SK-N-DZ (cell line): ENCODE results near the gene UBE2D2.
"Not testable (repeated sequence)": the region's sequence is repeated elsewhere in the genome, so short reads cannot be mapped to it uniquely, and the experiment has no call there.

Experiments used
- DNase-seq: peaks from one replicate; pipeline ENCODE4 v3.0.0-alpha.2; 2015; ENCODE audit warnings: low spot score

The UBE2D2 gene

DNA sequence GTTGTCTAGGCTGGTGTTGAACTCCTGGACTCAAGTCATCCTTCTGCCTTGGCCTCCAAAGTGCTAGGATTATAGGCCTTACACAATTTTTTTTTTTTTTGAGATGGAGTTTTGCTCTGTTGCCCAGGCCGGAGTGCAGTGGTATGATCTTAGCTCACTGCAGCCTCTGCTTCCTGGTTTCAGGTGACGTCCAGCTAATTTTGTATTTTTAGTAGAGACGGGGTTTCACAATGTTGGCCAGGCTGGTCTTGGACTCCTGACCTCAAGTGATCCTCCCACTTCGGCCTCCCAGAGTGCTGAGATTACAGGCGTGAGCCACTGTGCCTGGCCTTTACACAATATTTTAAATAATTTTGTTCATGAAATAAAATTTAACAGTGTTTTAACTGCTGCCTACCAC lies 21.0 kb downstream of the UBE2D2 start:
- not testable (repeated sequence) for DNase-seq

DNA sequence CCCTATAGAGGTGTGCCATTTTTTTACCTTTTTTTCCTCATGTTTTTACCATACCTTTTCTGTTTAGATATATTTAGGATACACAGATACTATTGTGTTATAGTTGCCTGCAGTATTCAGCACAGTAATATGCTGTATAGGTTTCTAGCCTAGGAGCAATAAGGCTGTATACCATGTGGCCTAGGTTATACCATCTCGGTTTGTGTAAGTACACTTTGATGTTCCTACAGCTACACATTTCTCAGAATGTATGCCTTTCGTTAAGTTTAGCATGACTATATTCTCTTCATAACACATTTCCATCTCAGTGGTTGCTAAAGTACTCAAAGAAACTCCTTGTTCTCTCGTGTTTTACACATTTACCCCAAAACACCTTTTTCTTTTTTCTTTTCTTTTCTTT lies 23.0 kb downstream of the UBE2D2 start:
- DNase-seq = no peak

DNA sequence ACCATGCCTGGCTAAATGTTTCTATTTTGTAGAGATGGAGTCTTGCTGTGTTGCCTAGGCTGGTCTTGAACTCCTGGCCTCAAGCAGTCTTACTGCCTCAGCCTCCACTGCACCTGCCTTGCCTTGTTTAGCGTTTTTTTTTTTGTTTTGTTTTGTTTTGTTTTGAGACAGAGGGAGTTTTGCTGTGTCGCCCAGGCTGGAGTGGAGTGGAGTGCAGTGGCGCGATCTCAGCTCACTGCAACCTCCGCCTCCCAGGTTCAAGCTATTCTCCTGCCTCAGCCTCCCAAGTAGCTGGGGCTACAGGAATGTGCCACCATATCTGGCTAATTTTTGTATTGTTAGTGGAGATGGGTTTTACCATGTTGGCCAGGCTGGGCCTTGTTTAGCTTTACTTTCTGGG lies 27.0 kb downstream of the UBE2D2 start:
- not testable (repeated sequence) for DNase-seq

DNA sequence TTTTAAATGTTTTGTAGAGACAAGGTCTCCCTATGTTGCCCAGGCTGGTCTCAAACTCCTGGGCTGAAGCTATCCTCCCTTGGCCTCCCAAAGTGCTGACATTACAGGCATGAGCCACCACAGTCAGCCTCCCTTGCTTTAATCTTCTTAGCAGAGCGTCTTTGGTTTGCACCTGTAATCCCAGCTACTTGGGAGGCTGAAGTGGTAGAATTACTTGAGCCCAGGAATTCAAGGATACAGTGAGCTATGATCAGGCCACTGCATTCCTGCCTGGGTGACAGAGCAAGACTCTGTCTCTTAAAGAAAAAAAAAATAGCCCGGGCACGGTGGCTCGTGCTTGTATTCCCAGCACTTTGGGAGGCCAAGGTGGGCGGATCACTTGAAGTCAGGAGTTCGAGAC lies 27.8 kb downstream of the UBE2D2 start:
- no peak for DNase-seq

DNA sequence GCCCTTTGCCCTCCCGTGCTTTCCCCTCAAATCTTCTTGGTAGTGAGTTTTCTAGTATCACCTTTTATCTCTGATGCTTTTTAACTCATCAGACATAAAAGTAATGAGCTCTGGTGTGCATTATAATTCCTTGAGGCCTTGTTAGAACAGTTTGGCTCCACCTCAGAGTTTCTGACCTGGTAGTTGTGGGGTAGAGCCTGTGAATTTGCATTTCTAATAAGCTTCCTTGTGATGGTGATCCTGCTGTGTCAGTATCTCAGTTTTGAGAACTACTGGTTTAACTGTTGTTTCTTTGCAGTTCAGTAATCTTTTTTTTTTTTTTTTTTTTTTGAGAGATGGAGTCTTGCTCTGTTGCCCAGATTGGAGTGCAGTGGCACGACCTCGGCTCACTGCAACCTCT lies 31.1 kb downstream of the UBE2D2 start:
- DNase-seq = no peak

DNA sequence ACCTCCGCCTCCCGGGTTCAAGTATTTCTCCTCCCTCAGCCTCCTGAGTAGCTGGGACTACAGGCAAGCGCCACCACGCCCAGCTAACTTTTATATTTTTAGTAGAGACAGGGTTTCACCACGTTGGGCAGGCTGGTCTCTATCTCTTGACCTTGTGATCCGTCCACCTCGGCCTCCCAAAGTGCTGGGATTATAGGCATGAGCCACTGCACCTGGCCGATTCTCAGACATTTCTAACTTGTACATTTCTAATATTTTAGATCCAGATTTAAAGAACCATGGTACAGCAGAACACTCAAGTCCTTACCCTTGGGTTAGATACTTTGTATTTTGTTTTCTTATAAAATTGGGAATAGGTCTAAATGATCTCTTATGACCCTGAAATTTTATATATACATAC lies 31.9 kb downstream of the UBE2D2 start:
- DNase-seq = not testable (repeated sequence)

DNA sequence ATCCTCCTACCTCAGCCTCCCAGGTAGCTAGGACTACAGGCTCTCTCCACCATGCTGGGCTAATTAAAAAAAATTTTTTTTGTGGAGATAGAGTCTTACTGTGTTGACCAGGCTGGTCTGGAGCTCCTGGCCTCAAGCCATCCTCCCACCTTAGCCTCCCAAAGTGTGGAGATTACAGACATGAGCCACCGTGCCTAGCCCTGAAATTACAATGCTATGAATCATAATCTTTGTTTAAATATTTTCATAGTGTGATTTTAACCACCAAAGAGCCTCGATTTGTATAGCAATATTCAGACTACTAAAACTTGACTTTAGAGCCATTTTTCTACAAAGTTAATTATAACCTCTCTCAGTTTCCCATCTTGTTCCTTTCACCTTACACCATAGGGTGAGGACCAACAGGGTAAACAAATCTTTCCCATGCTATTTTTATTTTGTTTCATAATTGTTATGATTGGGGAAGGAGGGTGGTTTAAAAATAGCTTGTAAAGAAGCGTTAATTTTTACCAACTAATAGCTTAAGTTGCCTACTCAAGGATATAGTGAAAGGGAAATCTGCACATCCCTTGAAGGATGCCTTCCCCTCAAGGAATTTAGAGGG lies 32.7 kb downstream of the UBE2D2 start:
- DNase-seq = no peak

DNA sequence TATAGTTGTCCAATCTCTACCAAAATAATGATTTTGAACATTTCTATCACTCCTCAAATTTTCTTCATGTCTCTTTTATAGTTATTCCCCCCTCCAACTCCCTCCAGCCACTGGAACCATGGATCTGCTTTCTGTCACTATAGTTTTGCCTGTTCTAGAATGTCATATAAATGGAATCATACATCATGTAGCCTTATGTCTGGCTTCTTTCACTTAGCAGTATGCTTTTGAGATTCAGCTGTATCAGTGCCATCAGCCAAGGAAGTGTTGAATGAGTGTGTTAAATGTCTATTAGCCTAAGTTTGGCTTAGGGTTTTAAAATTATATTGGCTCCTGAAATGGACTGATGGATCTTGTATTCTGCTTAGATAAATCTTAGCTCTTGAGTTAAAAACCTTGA lies 36.0 kb downstream of the UBE2D2 start:
- peak; percentile 93 for DNase-seq

DNA sequence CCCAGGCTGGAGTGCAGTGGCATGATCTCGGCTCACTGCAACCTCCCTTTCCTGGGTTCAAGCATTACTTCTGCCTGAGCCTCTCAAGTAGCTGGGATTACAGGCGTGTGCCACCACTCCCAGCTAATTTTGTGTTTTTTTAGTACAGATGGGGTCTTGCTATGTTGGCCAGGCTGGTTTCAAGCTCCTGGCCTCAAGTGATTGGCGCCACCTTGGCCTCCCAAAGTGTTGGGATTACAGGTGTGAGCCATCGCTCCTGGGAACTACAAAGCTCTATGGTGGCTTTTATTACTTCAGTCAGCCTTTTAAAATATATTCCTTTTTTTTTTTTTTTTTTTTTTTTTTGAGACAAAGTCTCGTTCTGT lies 37.4 kb downstream of the UBE2D2 start:
- DNase-seq = not testable (repeated sequence)

DNA sequence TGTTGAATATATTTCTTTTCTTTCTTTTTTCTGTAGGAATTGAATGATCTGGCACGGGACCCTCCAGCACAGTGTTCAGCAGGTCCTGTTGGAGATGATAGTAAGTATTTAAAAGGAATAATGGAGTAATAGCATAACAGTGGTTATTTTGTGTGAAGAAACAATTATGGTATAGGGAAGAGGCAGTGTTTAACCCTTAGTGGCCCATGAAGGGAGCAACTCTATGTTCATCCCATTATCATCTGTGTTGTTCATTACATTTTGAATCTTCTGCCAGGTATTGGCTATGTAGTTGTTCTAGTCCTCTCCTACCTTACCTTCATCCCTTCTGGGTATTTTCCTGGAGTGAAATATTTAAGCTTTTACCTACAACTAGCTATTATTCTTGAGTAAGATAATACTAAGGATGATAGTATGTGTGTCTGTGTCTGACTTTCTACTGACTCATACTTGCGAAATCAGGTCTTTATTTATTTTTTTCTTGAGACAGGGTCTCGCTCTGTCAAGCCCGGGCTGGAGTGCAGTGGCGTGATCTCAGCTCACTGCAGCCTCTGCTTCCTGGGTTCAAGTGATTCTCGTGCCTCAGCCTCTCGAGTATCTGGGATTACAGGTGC lies 39.3 kb downstream of the UBE2D2 start:
- DNase-seq = no peak

DNA sequence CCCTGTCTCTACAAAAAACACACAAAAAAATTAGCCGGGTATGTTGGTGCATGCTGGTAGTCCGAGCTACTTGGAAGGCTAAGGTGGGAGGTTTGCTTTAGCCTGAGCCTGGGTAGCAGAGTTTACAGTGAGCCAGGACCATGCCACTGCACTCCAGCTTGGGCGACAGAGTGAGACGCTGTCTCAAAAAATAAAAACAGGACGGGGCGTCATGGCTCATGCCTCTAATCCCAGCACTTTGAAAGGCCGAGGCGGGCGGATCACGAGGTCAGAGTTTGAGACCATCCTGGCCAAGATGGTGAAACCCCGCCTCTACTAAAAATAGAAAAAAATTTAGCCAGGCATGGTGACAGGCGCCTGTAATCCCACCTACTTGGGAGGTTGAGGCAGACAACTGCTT lies 40.3 kb downstream of the UBE2D2 start:
- no peak for DNase-seq

DNA sequence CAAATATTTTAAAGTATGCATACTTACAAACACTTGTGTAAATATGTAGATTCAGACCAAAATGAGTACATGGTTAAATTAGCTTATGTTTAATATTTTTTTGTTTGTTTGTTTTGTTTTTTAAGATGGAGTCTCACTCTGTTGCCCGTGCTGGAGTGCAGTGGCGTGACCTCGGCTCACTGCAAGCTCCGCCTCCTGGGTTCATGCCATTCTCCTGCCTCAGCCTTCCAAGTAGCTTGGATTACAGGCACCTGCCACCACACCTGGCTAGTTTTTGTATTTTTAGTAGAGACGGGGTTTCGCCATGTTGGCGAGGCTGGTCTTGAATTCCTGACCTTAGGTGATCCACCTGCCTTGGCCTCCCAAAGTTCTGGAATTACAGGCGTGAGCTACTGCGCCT lies 40.8 kb downstream of the UBE2D2 start:
- DNase-seq = not testable (repeated sequence)

DNA sequence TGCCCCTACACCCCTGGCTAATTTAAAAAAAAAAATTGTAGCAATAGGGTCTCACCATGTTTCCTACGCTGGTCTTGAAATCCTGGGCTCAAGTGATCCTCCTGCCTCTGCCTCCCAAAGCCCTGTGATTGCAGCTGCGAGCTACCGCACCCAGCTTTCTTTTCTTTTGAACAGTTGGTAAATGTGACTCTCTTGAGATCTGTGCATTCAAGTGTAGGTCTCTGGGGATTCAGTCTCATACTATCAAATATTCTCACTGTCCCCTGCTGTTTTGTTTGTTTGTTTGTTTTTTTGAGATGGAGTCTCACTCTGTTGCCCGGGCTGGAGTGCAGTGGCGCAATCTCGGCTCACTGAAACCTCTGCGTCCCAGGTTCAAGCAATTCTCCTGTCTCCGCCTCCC lies 44.7 kb downstream of the UBE2D2 start:
- no peak for DNase-seq

DNA sequence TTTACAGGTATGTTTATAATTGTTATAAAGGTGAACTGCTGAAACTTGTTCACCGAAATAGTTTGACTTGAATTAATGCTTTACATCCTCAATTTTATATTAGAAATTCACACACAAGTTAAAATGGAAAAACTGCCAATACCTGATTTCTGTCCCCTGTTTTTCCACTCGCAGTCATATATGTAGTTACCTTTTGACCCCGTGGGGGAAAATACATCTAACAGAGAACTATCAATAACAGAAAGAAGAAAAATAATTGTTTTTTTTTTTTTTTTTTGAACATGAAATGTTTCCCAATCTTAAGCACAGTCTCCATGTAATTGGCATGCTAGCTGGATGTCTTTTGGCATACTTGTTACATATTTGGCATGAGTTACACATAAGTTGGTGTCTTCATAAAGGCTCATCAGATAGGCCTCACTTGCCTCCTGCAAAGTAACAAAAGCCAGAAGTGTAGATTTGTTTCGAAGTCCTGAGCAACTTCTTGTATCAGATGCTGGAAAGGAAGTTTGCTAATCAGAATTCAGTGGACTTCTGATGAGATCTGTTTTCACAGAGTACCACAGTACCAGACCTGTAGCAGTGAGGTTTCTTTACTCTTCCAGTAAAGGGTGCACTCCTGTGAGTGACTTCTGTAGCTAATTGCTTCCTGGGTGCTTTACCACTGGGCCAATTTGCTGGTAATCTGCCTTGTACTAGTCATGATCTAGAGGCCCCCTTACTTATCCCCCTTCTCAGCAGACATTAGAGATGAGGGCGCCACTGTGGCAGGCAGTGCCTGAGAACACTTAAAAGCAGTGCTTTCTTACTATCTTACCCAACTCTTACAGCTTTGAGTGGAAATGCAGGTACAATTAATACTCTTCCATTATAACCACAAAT lies 50.8 kb downstream of the UBE2D2 start:
- DNase-seq = no peak

DNA sequence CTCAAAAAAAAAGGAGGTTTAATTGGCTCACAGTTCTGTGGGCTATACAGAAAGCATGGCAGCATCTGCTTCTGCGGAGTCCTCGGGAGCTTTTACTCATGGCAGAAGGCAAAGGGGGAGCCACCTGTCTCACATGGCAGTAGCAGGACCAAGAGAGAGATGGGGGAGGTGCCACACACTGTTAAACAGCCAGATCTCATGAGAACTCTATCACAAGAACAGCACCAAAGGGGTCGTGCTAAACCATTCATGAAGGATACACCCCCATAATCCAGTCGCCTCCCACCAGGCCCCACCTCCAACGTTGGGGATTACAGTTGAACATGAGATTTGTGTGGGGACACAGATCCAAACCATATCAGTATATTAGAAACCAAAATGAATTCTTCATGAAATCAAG lies 58.7 kb downstream of the UBE2D2 start:
- no peak for DNase-seq

DNA sequence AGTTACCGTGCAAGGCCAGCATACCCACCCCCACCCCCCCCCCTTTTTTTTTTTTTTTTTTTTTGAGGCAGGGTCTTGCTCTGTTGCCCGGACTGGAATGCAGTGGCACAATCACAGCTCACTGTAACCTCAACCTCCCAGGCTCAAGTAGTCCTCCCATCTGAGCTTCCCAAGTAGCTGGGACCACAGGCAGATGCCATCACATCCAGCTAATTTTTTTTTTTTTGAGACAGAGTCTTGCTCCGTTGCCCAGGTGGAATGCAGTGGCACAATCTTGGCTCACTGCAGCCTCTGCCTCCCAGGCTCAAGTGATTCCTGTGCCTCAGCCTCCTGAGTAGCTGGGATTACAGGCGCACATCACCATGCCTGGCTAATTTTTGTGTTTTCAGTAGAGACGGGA lies 64.3 kb downstream of the UBE2D2 start:
- not testable (repeated sequence) for DNase-seq

DNA sequence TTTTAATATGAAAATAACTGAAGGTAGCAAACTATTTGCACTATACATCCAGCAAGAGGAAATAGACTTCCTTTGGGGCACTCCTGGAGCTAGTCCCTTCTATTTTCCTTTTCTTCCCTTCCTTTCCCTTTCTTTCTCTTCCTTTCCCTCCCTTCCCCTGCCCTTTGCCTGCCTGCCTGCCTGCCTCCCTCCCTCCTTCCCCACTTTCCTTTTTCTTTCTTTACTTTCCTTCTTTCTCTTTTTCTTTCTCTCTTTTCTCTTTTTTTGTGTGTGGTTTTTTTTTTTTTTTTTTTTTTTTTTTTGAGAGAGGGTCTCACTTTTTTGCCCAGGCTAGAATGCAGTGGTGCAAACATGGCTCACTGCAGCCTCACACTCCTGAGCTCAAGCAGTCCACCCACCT lies 69.7 kb downstream of the UBE2D2 start:
- no peak for DNase-seq

DNA sequence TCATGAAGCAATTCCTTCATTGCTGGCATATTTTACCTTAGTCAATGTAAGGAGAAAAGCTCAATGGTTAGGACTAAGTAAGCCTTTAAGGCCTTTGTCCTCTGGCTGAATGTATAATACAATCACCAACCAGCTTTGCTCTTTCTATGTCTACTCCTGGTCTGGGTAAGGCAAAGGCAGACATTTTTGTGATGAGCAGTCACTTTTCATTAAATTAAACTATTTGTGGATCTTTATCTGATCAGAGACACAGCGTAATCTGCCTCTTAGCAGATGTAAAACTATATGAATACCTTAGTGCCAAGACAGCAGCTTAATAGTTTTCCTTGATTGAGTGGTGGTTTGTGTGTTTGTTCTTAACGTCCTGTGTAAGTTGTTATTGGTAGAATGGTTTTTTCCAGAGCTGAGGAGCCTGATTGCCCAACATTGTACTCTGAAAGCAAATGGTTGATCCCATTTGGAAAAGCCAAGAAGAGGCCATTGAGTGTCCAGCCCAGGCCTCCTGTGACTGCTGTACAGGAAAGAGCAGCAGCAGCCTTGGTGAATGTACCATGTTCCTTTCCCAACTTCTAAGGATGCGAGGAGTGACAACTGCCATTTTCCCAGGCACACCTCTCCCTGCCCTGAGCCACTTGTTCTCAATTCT lies 70.5 kb downstream of the UBE2D2 start:
- peak; percentile 60 for DNase-seq

DNA sequence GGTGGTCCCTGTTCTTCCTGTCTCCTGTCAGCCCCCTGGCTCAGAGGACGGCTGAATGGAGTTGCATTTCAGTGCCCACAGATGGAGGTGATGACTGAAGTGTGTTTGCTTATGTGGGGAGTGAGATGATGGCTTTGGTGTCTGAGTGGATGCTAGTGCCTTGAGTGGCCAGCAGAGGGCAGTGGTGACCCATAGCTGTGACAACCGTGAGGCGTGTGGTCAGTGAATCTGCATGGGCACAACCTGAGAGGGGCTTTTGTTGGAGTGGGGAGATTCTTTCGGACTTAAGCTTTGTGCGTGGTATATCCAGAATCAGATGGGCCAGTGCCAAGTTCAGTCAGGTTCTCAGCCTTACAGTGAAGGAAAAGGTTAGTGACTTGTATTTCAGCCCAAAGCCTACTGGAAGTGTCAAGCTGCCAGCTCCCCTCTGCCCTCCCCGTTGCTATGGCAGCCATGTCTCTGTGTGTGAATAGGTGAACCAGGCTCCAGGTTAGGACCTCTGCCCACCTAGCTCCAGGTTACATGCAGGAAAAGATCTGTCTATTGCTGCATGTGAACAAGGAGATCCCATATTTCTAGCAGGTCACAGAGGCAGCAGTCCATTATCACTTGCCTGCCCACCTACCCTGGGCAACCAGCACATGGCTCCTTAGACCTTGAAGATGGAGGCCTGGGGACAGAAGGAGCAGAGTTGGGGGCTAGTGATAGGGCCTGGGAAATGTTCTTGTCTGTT lies 72.3 kb downstream of the UBE2D2 start:
- peak; percentile 80 for DNase-seq

DNA sequence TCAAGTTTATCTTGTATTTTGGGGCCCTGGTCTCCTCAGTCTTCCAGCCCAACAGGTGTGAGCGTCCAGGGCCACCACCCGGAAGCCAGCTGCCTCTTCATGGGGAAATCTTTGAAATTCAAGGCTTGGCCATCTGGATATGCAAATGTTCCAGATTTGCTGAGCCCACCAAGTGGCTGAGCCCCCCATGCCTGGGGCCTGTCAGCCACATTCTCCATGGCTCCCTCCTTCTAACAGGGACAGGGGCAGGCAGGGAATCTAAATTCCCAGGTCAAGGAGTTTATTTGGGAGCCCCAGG lies 72.8 kb downstream of the UBE2D2 start:
- no peak for DNase-seq

DNA sequence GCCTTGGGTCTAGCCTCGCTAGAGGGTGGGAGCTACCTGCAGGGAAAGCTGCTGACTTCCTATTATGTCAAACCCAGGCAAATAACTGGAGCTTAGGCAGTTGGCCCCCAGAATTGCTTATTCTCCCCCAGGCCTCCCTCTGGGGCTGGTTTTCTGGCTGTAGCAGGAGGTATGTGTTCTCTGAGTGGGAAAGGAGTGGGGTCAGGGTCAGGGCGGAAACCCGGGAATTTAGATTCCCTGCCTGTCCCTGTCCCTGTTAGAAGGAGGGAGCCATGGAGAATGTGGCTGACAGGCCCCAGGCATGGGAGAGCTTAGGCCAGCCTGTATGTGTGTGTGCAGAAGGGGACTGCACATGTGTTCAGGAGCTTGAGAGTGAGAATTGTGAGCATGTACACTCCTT lies 73.4 kb downstream of the UBE2D2 start:
- no peak for DNase-seq

DNA sequence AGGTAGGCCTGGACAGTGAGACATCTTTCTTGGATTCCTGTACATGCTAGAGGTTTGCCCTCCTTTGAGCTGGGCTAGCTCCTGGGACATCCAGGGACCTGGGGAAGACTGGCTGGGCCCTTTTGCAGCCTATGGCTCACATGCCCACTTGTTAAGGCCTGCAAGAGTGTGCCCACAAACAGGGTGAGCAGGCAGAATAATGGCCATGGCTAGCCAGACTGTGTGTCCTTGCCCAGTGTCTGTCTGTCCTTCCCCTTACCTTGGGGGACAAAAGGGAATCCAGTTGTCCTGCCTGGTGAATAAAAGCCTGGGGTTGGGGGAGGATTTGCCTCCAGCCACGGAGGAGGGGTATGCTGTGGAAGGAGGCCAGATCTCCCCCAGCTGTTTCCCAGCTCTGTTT lies 74.1 kb downstream of the UBE2D2 start:
- no peak for DNase-seq
